PC-3 (cell line): Measurements from ENCODE around the gene SLC8A1. TPM values are rescaled to one million over a fixed set of nuclear protein-coding genes. Genes with fewer than 3 reads are reported as not detected.

Experiments used
- ATAC-seq: fragments of 200-7000 bp; cut with Tn5 transposase; 2 replicates; pipeline ENCODE4 v1.9.1; 2020; ENCODE audit warnings: mild to moderate bottlenecking, moderate library complexity
- BruUV-seq: library from RNA; stranded (reverse); fragments of 400-500 nt; replicated peaks from 2 replicates; lab custom pipeline; 2021; lab: Mats Ljungman, UMichigan
- CTCF ChIA-PET: fragments of 300-600 bp; sonication (Branson Sonifier 250); formaldehyde crosslinking; loops from one replicate; lab custom pipeline; 2022; ENCODE audit warnings: antibody characterized with exemption; lab: Charles Lee
- POLR2A ChIA-PET: fragments of 300-600 bp; sonication (Branson Sonifier 250); formaldehyde crosslinking; loops from one replicate; lab custom pipeline; 2022; ENCODE audit warnings: antibody characterized with exemption; ENCODE audit not compliant: unreplicated experiment; lab: Charles Lee
- DNase-seq: peaks from one replicate; pipeline ENCODE4 v3.0.0-alpha.2; 2015
- H2AFZ ChIP-seq: fragments of 300-600 bp; sonication (generic); 2 replicates; pipeline ENCODE4 v1.6.0; 2016; ENCODE audit warnings: antibody characterized with exemption, low read length
- H3F3A ChIP-seq: fragments of 300-600 bp; sonication (generic); one replicate; pipeline ENCODE4 v1.6.0; 2017; ENCODE audit warnings: antibody characterized with exemption, low read length, control low read depth, mild to moderate bottlenecking; ENCODE audit not compliant: unreplicated experiment
- H3K27ac ChIP-seq: fragments of 300-600 bp; sonication (generic); 2 replicates; pipeline ENCODE4 v1.5.1; 2016; ENCODE audit warnings: mild to moderate bottlenecking, low read length
- H3K27me3 ChIP-seq: fragments of 300-600 bp; sonication (generic); 2 replicates; pipeline ENCODE4 v1.6.1; 2016; ENCODE audit warnings: low read length, mixed read lengths
- H3K36me3 ChIP-seq: fragments of 300-600 bp; sonication (generic); 2 replicates; pipeline ENCODE4 v1.6.1; 2016; ENCODE audit warnings: low read depth, mixed run types, low read length, mixed read lengths
- H3K4me1 ChIP-seq: fragments of 300-600 bp; sonication (generic); 2 replicates; pipeline ENCODE4 v1.5.1; 2016; ENCODE audit warnings: low read length; ENCODE audit not compliant: insufficient read depth
- H3K4me2 ChIP-seq: fragments of 300-600 bp; sonication (generic); 2 replicates; pipeline ENCODE4 v1.6.0; 2016; ENCODE audit warnings: low read length
- H3K4me3 ChIP-seq: fragments of 300-600 bp; sonication (generic); 2 replicates; pipeline ENCODE4 v1.5.1; 2016; ENCODE audit warnings: mild to moderate bottlenecking, low read length, mixed read lengths
- H3K79me2 ChIP-seq: fragments of 300-600 bp; sonication (generic); 2 replicates; pipeline ENCODE4 v1.6.1; 2017; ENCODE audit warnings: low read length, mixed read lengths
- H3K9ac ChIP-seq: fragments of 300-600 bp; sonication (generic); 2 replicates; pipeline ENCODE4 v1.6.0; 2016; ENCODE audit warnings: mild to moderate bottlenecking, low read length
- H3K9me2 ChIP-seq: fragments of 300-600 bp; sonication (generic); replicated peaks from 2 replicates; pipeline ENCODE4 v1.6.1; 2016; ENCODE audit warnings: mixed run types, low read length, mixed read lengths
- H3K9me3 ChIP-seq: fragments of 300-600 bp; sonication (generic); 2 replicates; pipeline ENCODE4 v1.6.1; 2016; ENCODE audit warnings: low read length, mixed read lengths
- H4K20me1 ChIP-seq: fragments of 300-600 bp; sonication (generic); 2 replicates; pipeline ENCODE4 v1.6.1; 2016; ENCODE audit warnings: low read length, mixed read lengths
- CTCF ChIP-seq: fragments of 300-600 bp; sonication (generic); conservative IDR thresholded peaks from 2 replicates; pipeline ENCODE4 v1.5.1; 2017; ENCODE audit warnings: antibody characterized with exemption, low read depth, mild to moderate bottlenecking, low read length
- EZH2 ChIP-seq: fragments of 300-600 bp; sonication (generic); IDR thresholded peaks from one replicate; pipeline ENCODE4 v1.6.1; 2017; ENCODE audit warnings: antibody characterized with exemption, mild to moderate bottlenecking, low read length; ENCODE audit not compliant: unreplicated experiment
- EZH2phosphoT487 ChIP-seq: fragments of 300-600 bp; sonication (generic); IDR thresholded peaks from 2 replicates; pipeline ENCODE4 v1.6.1; 2018; ENCODE audit warnings: mild to moderate bottlenecking, antibody characterized with exemption, low read length, borderline replicate concordance
- intact Hi-C: fragments of 100-400 bp; cut with micrococcal nuclease; formaldehyde crosslinking; loops from 2 replicates; pipeline ENCODE4 v1.9.0; 2023
- total RNA-seq: library from RNA; depleted of rRNA; stranded (reverse); fragments of >200 nt; gene quantifications from 2 replicates; pipeline ENCODE4 v1.2.3, GENCODE V29; 2014

The SLC8A1 gene
- total RNA-seq, 1 experiment from 2014 or later = 1.3 TPM

GRCh38 chr2:40300391-40300790 lies 151.5 kb downstream of the SLC8A1 start:
- Histone ChIP-seq H3K9me3 (no peaks in the 10 kb centered on the region), H3K4me3 (no peak overlapping the region), H3K27me3 (no peaks in the 10 kb centered on the region), H3K79me2 (no peaks in the 10 kb centered on the region), H4K20me1 (no peaks in the 10 kb centered on the region), H3K9ac (no peak overlapping the region), H3K4me2 (no peak overlapping the region), H3F3A (no peaks in the 10 kb centered on the region), H3K4me1 (no peaks in the 10 kb centered on the region), H3K9me2 (no peaks in the 10 kb centered on the region), H2AFZ (no peak overlapping the region), H3K27ac (no peak overlapping the region), H3K36me3 (no peaks in the 10 kb centered on the region)
- ChIA-PET POLR2A (no interaction called here), CTCF (no interaction called here)
- ATAC-seq (no peak), DNase-seq (no peak)
- TF ChIP-seq CTCF (no peak), EZH2 (no peak), EZH2phosphoT487 (no peak)
- BruUV-seq = no TSS peak
- intact Hi-C loops = no loop called here

GRCh38 chr2:40299781-40300180 lies 152.1 kb downstream of the SLC8A1 start:
- intact Hi-C loops = no loop called here
- DNase-seq = no peak
- no peak overlapping the region for H3K27ac ChIP-seq
- H3K4me2 ChIP-seq = no peak overlapping the region
- ChIA-PET POLR2A (no interaction called here), CTCF (no interaction called here)
- H3K79me2 ChIP-seq = no peaks in the 10 kb centered on the region
- no peak overlapping the region for H2AFZ ChIP-seq
- no peaks in the 10 kb centered on the region for H3K9me3 ChIP-seq
- no peaks in the 10 kb centered on the region for H3K4me1 ChIP-seq
- no peaks in the 10 kb centered on the region for H4K20me1 ChIP-seq
- H3K9ac ChIP-seq = no peak overlapping the region
- no peak overlapping the region for H3K4me3 ChIP-seq
- no peaks in the 10 kb centered on the region for H3K27me3 ChIP-seq
- no peaks in the 10 kb centered on the region for H3F3A ChIP-seq
- ATAC-seq = no peak
- no peaks in the 10 kb centered on the region for H3K9me2 ChIP-seq
- BruUV-seq = no TSS peak
- H3K36me3 ChIP-seq = no peaks in the 10 kb centered on the region
- TF ChIP-seq CTCF = no peak
- TF ChIP-seq EZH2phosphoT487 = no peak
- TF ChIP-seq EZH2 = no peak

GRCh38 chr2:40299173-40299572 lies 152.7 kb downstream of the SLC8A1 start:
- ChIA-PET POLR2A (no interaction called here), CTCF (no interaction called here)
- no peak overlapping the region for H3K4me2 ChIP-seq
- H2AFZ ChIP-seq = no peak overlapping the region
- H3K4me1 ChIP-seq = no peaks in the 10 kb centered on the region
- no peaks in the 10 kb centered on the region for H3K9me2 ChIP-seq
- ATAC-seq (no peak), DNase-seq (no peak)
- TF ChIP-seq EZH2 (no peak), EZH2phosphoT487 (no peak), CTCF (no peak)
- H3K27ac ChIP-seq = no peak overlapping the region
- no peaks in the 10 kb centered on the region for H3F3A ChIP-seq
- H3K27me3 ChIP-seq = no peaks in the 10 kb centered on the region
- no TSS peak for BruUV-seq
- no peak overlapping the region for H3K9ac ChIP-seq
- H3K9me3 ChIP-seq = no peaks in the 10 kb centered on the region
- H3K36me3 ChIP-seq = no peaks in the 10 kb centered on the region
- no peaks in the 10 kb centered on the region for H3K79me2 ChIP-seq
- no peak overlapping the region for H3K4me3 ChIP-seq
- intact Hi-C loops = no loop called here
- H4K20me1 ChIP-seq = no peaks in the 10 kb centered on the region
